Adrenal gland (tissue), 12 donors: ENCODE measurements around the gene TBC1D16. TPM values are rescaled to one million over a fixed set of nuclear protein-coding genes. Genes with fewer than 3 reads are reported as not detected.

Experiments
- DNase-seq, 7 donors: peaks; one replicate each; pipeline ENCODE4 v3.0.0-alpha.2; 2019 to 2020
- H3K27ac ChIP-seq, 5 donors: fragments of 200-600 bp; sonication (generic) in 4 of 5; 1 replicate in 3 of 5; 2 replicates in 2 of 5; pipeline versions ENCODE4 v1.5.1 to v1.8.0; 2016 to 2020; ENCODE audit warnings: mild to moderate bottlenecking in 1 of 5
- H3K27me3 ChIP-seq: fragments of 200-600 bp; 2 replicates; pipeline ENCODE4 v1.8.0; 2021
- H3K36me3 ChIP-seq, 2 donors: fragments of 200-600 bp; replicated peaks in 1 of 2; 1 replicate in 1 of 2; 2 replicates in 1 of 2; pipeline versions ENCODE4 v1.5.1 to v1.8.0; 2018 to 2022
- H3K4me1 ChIP-seq, 2 donors: fragments of 200-600 bp; replicated peaks in 1 of 2; 1 replicate in 1 of 2; 2 replicates in 1 of 2; pipeline versions ENCODE4 v1.5.1 to v1.8.0; 2018 to 2021
- H3K4me3 ChIP-seq, 4 donors: fragments of 200-600 bp; sonication (generic) in 3 of 4; one replicate each; pipeline ENCODE4 v1.5.1; 2016 to 2018
- H3K9me3 ChIP-seq, 3 donors: fragments of 200-600 bp; sonication (generic) in 1 of 3; replicated peaks in 1 of 3; 1 replicate in 2 of 3; 2 replicates in 1 of 3; pipeline versions ENCODE4 v1.5.1 to v1.8.0; 2016 to 2021
- POLR2A ChIP-seq, 2 donors: fragments of 450-650 bp; IDR thresholded peaks; one replicate each; pipeline ENCODE4 v1.6.1; 2017; ENCODE audit warnings: antibody characterized with exemption in 2 of 2, mild to moderate bottlenecking in 2 of 2, moderate library complexity in 1 of 2
- WGBS, 4 donors: extraction: QIAGEN DNeasy Blood & Tissue Kit in 2 of 4; methylation state at CpG; one replicate each; pipeline versions ENCODE4 v1.1.5 to v1.1.7; 2013 to 2017; 5-methylcytosine and 5-hydroxymethylcytosine counted together
- intact Hi-C, 2 donors: fragments of 100-400 bp; cut with DNase I; formaldehyde crosslinking; loops; one replicate each; pipeline versions ENCODE4 v1.14.1 to v1.15.0; 2022 to 2023
- polyA plus RNA-seq, 3 donors: library from polyadenylated mRNA; stranded (reverse); fragments of 200-250 nt in 2 of 3; fragments of 350-450 nt in 1 of 3; fragmentation: Illumina TruSeq in 1 of 3; extraction: RNeasy Lipid Tissue Mini Kit (QIAGEN cat#74804) in 1 of 3; gene quantifications; one replicate each; pipeline ENCODE4 v1.2.3, GENCODE V29; 2013 to 2014
- total RNA-seq, 9 donors: library from RNA; depleted of rRNA in 4 of 9; stranded (reverse); fragments of >200 nt in 4 of 9; fragments of 120-200 nt in 1 of 9; fragmentation: NEBNext Ultra II Directional in 1 of 9; extraction: Animal tissue kit (Norgen Biotek cat#: 25700) in 1 of 9; gene quantifications; one replicate each; pipeline versions ENCODE4 v1.1.0 to v1.2.4, GENCODE V29; 2013 to 2023
- TF ChIP-seq, protein P1 (sequence below), 6 experiments: fragments of 450-650 bp in 4 of 6; fragments of 200-600 bp in 2 of 6; sonication (generic) in 1 of 6; IDR thresholded peaks; 1 replicate in 5 of 6; 2 replicates in 1 of 6; pipeline versions ENCODE4 v1.5.1 to v1.8.0; 2016 to 2021; ENCODE audit warnings: antibody characterized with exemption in 6 of 6, mild to moderate bottlenecking in 2 of 6, moderate library complexity in 1 of 6
- donor health status: healthy with polysubstance abuse.
- donor health status: Bipolar disorder and iron deficiency.
- donor health status: DM: yes; HTN: yes; CAD: no.
- donor health status: DM: no; HTN: no; CAD: no.
- donor health status: DM: no; HTN: no; CAD: no.
- donor health status: DM: yes; HTN: yes; CAD: no.

TBC1D16 gene
- total and polyA plus RNA-seq, 12 donors: 4.2 to 62.5 (median 29.5) TPM

DNA sequence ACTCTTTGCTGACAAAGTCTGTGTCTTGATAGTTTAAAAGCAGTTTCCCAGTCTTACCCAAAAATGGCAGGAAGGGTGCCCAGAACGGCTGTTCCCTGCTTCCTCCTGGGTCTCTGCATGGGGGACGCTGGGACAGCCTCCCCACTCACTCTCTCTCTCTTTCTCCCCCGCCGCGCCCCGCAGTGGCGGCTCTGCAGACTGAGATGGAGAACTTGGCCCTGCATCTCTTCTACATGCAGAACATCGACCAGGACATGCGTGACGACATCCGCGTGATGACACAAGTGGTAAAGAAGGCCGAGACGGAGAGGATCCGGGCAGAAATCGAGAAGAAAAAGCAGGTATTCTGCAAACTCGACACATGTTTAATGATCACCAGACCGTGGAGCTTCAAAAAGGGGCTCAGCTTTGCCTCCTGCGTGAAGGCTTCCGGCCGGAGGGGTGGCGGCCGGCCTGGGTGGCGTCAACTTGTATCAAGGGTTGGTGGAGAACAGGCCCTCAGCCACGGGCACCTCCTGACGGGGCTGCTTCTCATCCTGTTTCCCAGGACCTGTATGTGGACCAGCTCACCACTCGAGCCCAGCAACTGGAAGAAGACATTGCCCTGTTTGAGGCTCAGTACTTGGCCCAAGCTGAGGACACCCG, 22.8 kb upstream of the TBC1D16 start:
- Histone ChIP-seq H3K9me3 (no peaks in the 10 kb centered on the region), H3K27me3 (no peaks in the 10 kb centered on the region), H3K27ac (no peak overlapping the region), H3K4me1 (peaks cover 7 to 9% of the 10 kb centered on the region in 2 donors), H3K4me3 (no peak overlapping the region), H3K36me3 (no peaks in the 10 kb centered on the region)
- no peak for TF ChIP-seq POLR2A (IDR thresholded peaks at IDR 0.05)
- TF ChIP-seq, protein P1, sequence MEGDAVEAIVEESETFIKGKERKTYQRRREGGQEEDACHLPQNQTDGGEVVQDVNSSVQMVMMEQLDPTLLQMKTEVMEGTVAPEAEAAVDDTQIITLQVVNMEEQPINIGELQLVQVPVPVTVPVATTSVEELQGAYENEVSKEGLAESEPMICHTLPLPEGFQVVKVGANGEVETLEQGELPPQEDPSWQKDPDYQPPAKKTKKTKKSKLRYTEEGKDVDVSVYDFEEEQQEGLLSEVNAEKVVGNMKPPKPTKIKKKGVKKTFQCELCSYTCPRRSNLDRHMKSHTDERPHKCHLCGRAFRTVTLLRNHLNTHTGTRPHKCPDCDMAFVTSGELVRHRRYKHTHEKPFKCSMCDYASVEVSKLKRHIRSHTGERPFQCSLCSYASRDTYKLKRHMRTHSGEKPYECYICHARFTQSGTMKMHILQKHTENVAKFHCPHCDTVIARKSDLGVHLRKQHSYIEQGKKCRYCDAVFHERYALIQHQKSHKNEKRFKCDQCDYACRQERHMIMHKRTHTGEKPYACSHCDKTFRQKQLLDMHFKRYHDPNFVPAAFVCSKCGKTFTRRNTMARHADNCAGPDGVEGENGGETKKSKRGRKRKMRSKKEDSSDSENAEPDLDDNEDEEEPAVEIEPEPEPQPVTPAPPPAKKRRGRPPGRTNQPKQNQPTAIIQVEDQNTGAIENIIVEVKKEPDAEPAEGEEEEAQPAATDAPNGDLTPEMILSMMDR (IDR thresholded peaks at IDR 0.05): no peak
- WGBS, 4 donors: 93 to 97% (median 94%) methylated on average over 21 to 28 of the region's 28 CpGs
- intact Hi-C loops: no loop called here
- no peak for DNase-seq

DNA sequence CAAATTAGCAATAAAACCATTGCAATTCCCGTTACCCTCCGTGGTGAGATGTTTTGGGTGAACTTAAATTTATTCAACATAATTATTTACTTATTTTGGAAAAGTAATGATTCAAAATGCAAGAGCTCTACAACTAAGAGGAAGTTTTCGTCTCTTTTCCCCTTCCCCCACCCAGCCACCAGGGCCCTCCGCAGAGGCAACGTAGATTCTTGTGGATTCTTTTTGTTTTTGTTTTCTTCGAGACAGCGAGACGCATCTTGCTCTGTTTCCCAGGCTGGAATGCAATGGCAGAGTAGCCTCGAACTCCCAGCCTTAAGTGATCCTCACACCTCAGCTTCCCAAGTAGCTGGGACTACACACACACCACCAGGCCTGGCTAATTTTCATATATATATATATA, 19.9 kb upstream of the TBC1D16 start:
- Histone ChIP-seq H3K4me3 (no peak overlapping the region), H3K9me3 (no peaks in the 10 kb centered on the region), H3K36me3 (no peaks in the 10 kb centered on the region), H3K27ac (no peak overlapping the region), H3K4me1 (peaks cover 6 to 9% of the 10 kb centered on the region in 2 donors), H3K27me3 (no peaks in the 10 kb centered on the region)
- intact Hi-C loops: no loop called here
- 81 to 88% (median 85%) methylated on average over 9 of the region's 9 CpGs for WGBS, 4 donors
- TF ChIP-seq POLR2A (IDR thresholded peaks at IDR 0.05): no peak
- TF ChIP-seq, protein P1 (IDR thresholded peaks at IDR 0.05): no peak
- DNase-seq: no peak

DNA sequence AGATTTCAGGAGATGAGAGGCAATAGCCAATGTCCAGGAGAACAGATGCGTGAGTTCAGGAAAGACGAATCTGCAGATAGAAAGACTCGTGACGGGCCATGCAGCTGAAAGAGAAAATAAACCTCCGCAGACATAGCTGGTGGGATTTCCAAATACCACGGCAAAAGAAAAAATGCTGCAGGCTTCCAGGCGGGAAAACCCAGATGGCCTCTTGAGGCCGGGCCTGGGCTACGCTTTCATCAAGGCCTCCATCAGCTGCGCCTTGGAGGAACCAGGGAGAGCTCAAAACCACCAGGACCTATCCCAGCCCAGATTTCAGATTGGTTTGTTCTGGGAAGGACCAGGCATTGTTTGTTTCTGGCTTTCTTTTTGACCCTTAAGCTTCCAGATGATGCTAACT, 17.4 kb upstream of the TBC1D16 start:
- Histone ChIP-seq H3K27ac (no peak overlapping the region), H3K4me1 (peaks cover 6 to 9% of the 10 kb centered on the region in 2 donors), H3K9me3 (no peaks in the 10 kb centered on the region), H3K4me3 (no peak overlapping the region), H3K36me3 (peaks cover 0 to 7% of the 10 kb centered on the region in 2 donors), H3K27me3 (no peaks in the 10 kb centered on the region)
- 77 to 90% (median 85%) methylated on average over 10 of the region's 10 CpGs for WGBS, 4 donors
- TF ChIP-seq, protein P1 (IDR thresholded peaks at IDR 0.05): no peak
- no peak for TF ChIP-seq POLR2A (IDR thresholded peaks at IDR 0.05)
- no peak for DNase-seq
- intact Hi-C loops: no loop called here

DNA sequence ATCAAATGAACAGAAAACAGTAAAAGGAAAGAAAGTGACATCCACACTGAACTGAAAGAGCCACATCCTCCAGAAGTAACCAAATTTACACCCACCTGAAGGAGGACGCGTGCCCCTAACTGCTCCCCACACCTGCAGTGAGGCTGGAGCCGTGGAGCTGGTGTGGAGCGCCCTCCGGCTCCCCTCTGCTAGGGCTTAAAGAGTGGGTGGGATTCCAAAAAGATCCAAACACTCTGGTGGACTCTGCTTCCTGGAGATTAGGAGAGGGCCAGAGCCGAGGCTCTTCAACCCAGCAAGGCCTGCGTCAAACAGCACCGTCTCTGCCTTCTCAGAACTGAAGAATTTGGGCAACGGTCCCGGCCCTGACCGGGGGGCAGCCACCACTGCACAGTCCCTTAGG, 16.0 kb upstream of the TBC1D16 start:
- TF ChIP-seq, protein P1 (IDR thresholded peaks at IDR 0.05): no peak
- TF ChIP-seq POLR2A (IDR thresholded peaks at IDR 0.05): no peak
- no peak for DNase-seq
- Histone ChIP-seq H3K4me3 (no peak overlapping the region), H3K4me1 (peaks cover 6 to 9% of the 10 kb centered on the region in 2 donors), H3K36me3 (peaks cover 0 to 7% of the 10 kb centered on the region in 2 donors), H3K27ac (no peak overlapping the region), H3K27me3 (no peaks in the 10 kb centered on the region), H3K9me3 (no peaks in the 10 kb centered on the region)
- intact Hi-C loops: no loop called here
- 93 to 98% (median 96%) methylated on average over 7 to 11 of the region's 11 CpGs for WGBS, 4 donors
